Adrenal gland (tissue), 12 donors: ENCODE measurements around the gene INSM2. TPM values are rescaled to one million over a fixed set of nuclear protein-coding genes. Genes with fewer than 3 reads are reported as not detected.

Source experiments
- DNase-seq, 7 donors: peaks; one replicate each; pipeline ENCODE4 v3.0.0-alpha.2; 2019 to 2020
- H3K27ac ChIP-seq, 5 donors: fragments of 200-600 bp; sonication (generic) in 4 of 5; 1 replicate in 3 of 5; 2 replicates in 2 of 5; pipeline versions ENCODE4 v1.5.1 to v1.8.0; 2016 to 2020; ENCODE audit warnings: mild to moderate bottlenecking in 1 of 5
- H3K27me3 ChIP-seq: fragments of 200-600 bp; 2 replicates; pipeline ENCODE4 v1.8.0; 2021
- H3K36me3 ChIP-seq, 2 donors: fragments of 200-600 bp; replicated peaks in 1 of 2; 1 replicate in 1 of 2; 2 replicates in 1 of 2; pipeline versions ENCODE4 v1.5.1 to v1.8.0; 2018 to 2022
- H3K4me1 ChIP-seq, 2 donors: fragments of 200-600 bp; replicated peaks in 1 of 2; 1 replicate in 1 of 2; 2 replicates in 1 of 2; pipeline versions ENCODE4 v1.5.1 to v1.8.0; 2018 to 2021
- H3K4me3 ChIP-seq, 4 donors: fragments of 200-600 bp; sonication (generic) in 3 of 4; one replicate each; pipeline ENCODE4 v1.5.1; 2016 to 2018
- H3K9me3 ChIP-seq, 3 donors: fragments of 200-600 bp; sonication (generic) in 1 of 3; replicated peaks in 1 of 3; 1 replicate in 2 of 3; 2 replicates in 1 of 3; pipeline versions ENCODE4 v1.5.1 to v1.8.0; 2016 to 2021
- CTCF ChIP-seq, 6 experiments: fragments of 450-650 bp in 4 of 6; fragments of 200-600 bp in 2 of 6; sonication (generic) in 1 of 6; IDR thresholded peaks; 1 replicate in 5 of 6; 2 replicates in 1 of 6; pipeline versions ENCODE4 v1.5.1 to v1.8.0; 2016 to 2021; ENCODE audit warnings: antibody characterized with exemption in 6 of 6, mild to moderate bottlenecking in 2 of 6, moderate library complexity in 1 of 6
- POLR2A ChIP-seq, 2 donors: fragments of 450-650 bp; IDR thresholded peaks; one replicate each; pipeline ENCODE4 v1.6.1; 2017; ENCODE audit warnings: antibody characterized with exemption in 2 of 2, mild to moderate bottlenecking in 2 of 2, moderate library complexity in 1 of 2
- WGBS, 4 donors: extraction: QIAGEN DNeasy Blood & Tissue Kit in 2 of 4; methylation state at CpG; one replicate each; pipeline versions ENCODE4 v1.1.5 to v1.1.7; 2013 to 2017; 5-methylcytosine and 5-hydroxymethylcytosine counted together
- intact Hi-C, 2 donors: fragments of 100-400 bp; cut with DNase I; formaldehyde crosslinking; loops; one replicate each; pipeline versions ENCODE4 v1.14.1 to v1.15.0; 2022 to 2023
- polyA plus RNA-seq, 3 donors: library from polyadenylated mRNA; stranded (reverse); fragments of 200-250 nt in 2 of 3; fragments of 350-450 nt in 1 of 3; fragmentation: Illumina TruSeq in 1 of 3; extraction: RNeasy Lipid Tissue Mini Kit (QIAGEN cat#74804) in 1 of 3; gene quantifications; one replicate each; pipeline ENCODE4 v1.2.3, GENCODE V29; 2013 to 2014
- total RNA-seq, 9 donors: library from RNA; depleted of rRNA in 4 of 9; stranded (reverse); fragments of >200 nt in 4 of 9; fragments of 120-200 nt in 1 of 9; fragmentation: NEBNext Ultra II Directional in 1 of 9; extraction: Animal tissue kit (Norgen Biotek cat#: 25700) in 1 of 9; gene quantifications; one replicate each; pipeline versions ENCODE4 v1.1.0 to v1.2.4, GENCODE V29; 2013 to 2023
- donor health status: healthy with polysubstance abuse.
- donor health status: Bipolar disorder and iron deficiency.
- donor health status: DM: yes; HTN: yes; CAD: no.
- donor health status: DM: no; HTN: no; CAD: no.
- donor health status: DM: no; HTN: no; CAD: no.
- donor health status: DM: yes; HTN: yes; CAD: no.

INSM2 gene
- total and polyA plus RNA-seq, 12 donors: 0.03 to 3.7 (median 0.45) TPM; not detected in 6

- Histone ChIP-seq H3K27ac (no peak overlapping the region), H3K36me3 (no peaks in the 10 kb centered on the region), H3K9me3 (no peaks in the 10 kb centered on the region), H3K27me3 (no peaks in the 10 kb centered on the region), H3K4me1 (no peaks in the 10 kb centered on the region), H3K4me3 (no peak overlapping the region)
- 92 to 97% (median 94%) methylated on average over 1 of the region's 1 CpG for WGBS, 4 donors
- intact Hi-C loops: no loop called here
- no peak for DNase-seq
- TF ChIP-seq CTCF (IDR thresholded peaks at IDR 0.05): no peak
- TF ChIP-seq POLR2A (IDR thresholded peaks at IDR 0.05): no peak
Measured at GRCh38 chr14:35576856-35577255, 42.9 kb downstream of the INSM2 start.

- H3K4me1 ChIP-seq: no peaks in the 10 kb centered on the region
- intact Hi-C loops: no loop called here
- H3K4me3 ChIP-seq: no peak overlapping the region
- H3K36me3 ChIP-seq: no peaks in the 10 kb centered on the region
- DNase-seq: no peak
- no peak overlapping the region for H3K27ac ChIP-seq
- WGBS, 4 donors: 84 to 90% (median 88%) methylated on average over 2 of the region's 2 CpGs
- no peaks in the 10 kb centered on the region for H3K27me3 ChIP-seq
- no peaks in the 10 kb centered on the region for H3K9me3 ChIP-seq
- TF ChIP-seq POLR2A (IDR thresholded peaks at IDR 0.05): no peak
- no peak for TF ChIP-seq CTCF (IDR thresholded peaks at IDR 0.05)
Measured at GRCh38 chr14:35578135-35578534, 44.2 kb downstream of the INSM2 start.

GRCh38 chr14:35578639-35579038, 44.7 kb downstream of the INSM2 start:
- intact Hi-C loops: no loop called here
- Histone ChIP-seq H3K9me3 (no peaks in the 10 kb centered on the region), H3K4me1 (no peaks in the 10 kb centered on the region), H3K4me3 (no peak overlapping the region), H3K36me3 (no peaks in the 10 kb centered on the region), H3K27me3 (no peaks in the 10 kb centered on the region), H3K27ac (no peak overlapping the region)
- TF ChIP-seq CTCF (IDR thresholded peaks at IDR 0.05) (no peak), POLR2A (IDR thresholded peaks at IDR 0.05) (no peak)
- no peak for DNase-seq

Other genes with a start within 250 kb of the INSM2 start
- gene PSMA6, start 241.8 kb upstream of the INSM2 start, total RNA-seq: 100 to 1,000 TPM; 114 to 366 (median 194) TPM
- 100 to 1,000 TPM; 119 to 393 (median 120) TPM for gene PSMA6, start 241.8 kb upstream of the INSM2 start, polyA plus RNA-seq
- 100 to 1,000 TPM; 100 to 677 (median 292) TPM for gene NFKBIA, start 129.4 kb upstream of the INSM2 start, total RNA-seq
- gene NFKBIA, start 129.4 kb upstream of the INSM2 start, polyA plus RNA-seq: 100 to 1,000 TPM; 106 to 152 (median 138) TPM